CD1c-positive myeloid dendritic cell (primary cell): ENCODE data around the gene SPATA32.

ENCODE experiments used
- DNase-seq: peaks from one replicate; pipeline ENCODE4 v3.0.0-alpha.2; 2016; ENCODE audit errors: extremely low spot score

Gene SPATA32

DNA sequence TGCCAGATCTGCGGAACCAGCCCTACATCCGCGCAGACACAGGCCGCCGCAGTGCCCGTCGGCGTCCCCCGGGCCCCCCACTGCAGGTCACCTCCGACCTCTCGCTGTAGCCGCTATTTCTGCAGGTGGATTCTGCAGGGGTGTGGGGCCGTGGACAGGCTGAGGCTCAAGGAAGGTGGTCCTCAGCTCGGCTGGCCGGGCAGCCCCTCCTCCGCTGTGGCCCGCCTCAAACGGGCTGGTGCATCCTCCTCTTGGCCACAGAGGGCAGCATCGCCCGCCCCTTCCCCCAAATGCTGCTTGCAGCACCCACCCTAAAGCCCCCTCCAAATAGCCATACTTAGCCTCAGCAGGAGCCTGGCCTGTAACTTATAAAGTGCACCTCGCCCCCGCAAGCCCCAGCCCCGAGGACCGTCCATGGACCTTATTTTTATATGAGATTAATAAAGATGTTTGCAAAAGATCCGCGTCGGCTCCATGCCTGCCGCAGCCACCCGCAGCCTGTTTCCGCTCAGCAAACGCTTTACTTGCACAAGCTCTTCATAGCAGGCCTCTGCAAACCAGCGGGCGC, 14.9 kb downstream of the SPATA32 start:
- no peak for DNase-seq

- DNase-seq = no peak
These were observed 15.6 kb downstream of the SPATA32 start for GRCh38 chr17:45246338-45246737.

DNA sequence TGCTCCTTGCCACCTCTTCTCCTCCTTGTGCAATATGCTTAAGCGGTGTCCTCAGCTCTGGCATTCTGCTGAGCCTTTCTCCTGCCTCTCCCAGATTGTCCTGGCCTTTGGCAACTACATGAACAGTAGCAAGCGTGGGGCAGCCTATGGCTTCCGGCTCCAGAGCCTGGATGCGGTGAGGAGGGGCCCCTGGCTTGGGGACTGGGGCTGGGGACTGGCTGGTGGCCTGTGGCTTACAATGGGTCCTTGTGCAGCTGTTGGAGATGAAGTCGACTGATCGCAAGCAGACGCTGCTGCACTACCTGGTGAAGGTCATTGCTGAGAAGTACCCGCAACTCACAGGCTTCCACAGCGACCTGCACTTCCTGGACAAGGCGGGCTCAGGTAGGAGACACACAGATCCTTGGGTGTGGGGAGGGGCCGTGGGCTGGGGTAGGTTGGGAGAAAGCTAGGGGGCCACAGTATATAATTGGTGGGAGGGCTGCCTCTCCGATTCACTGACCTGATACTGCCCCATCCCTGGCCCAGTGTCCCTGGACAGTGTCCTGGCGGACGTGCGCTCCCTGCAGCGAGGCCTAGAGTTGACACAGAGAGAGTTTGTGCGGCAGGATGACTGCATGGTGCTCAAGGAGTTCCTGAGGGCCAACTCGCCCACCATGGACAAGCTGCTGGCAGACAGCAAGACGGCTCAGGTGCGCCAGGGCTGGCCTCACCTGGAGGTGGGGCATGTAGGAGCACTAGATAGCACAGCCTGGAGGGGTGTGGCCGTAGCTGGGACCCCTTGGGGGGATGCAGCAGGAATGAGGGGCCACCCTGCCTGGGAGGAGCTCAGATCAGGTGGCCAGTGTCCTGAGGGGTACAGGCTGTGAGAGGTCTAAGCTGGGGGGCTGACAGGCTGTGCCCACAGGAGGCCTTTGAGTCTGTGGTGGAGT, 16.9 kb downstream of the SPATA32 start:
- DNase-seq = no peak

- DNase-seq = no peak
These were observed 18.1 kb downstream of the SPATA32 start for GRCh38 chr17:45243750-45244149.

GRCh38 chr17:45242029-45242414, 19.9 kb downstream of the SPATA32 start:
- no peak for DNase-seq

DNA sequence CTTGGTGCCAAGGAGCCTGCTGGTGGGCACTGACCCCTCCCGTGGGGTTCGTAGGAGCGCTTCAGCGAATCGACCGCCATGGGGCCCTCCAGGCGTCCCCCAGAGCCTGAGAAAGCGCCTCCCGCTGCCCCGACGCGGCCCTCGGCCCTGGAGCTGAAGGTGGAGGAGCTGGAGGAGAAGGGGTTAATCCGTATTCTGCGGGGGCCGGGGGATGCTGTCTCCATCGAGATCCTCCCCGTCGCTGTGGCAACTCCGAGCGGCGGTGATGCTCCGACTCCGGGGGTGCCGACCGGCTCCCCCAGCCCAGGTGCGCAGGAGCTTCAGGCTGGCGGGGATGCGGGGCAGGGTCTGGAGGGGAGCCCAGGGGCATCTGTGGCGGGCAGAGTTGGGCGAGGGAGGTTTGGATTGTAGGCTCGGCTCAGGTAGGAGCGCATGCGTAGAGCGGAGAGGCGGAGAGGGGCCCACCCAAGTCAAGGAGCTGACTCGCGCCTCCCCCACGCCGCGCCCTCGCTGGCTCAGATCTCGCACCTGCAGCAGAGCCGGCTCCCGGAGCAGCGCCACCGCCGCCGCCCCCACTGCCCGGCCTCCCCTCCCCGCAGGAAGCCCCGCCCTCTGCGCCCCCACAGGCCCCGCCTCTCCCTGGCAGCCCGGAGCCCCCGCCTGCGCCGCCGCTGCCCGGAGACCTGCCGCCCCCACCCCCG, 20.4 kb downstream of the SPATA32 start:
- DNase-seq = no peak

- no peak for DNase-seq
These were observed 21.0 kb downstream of the SPATA32 start for GRCh38 chr17:45240905-45241327.

DNA sequence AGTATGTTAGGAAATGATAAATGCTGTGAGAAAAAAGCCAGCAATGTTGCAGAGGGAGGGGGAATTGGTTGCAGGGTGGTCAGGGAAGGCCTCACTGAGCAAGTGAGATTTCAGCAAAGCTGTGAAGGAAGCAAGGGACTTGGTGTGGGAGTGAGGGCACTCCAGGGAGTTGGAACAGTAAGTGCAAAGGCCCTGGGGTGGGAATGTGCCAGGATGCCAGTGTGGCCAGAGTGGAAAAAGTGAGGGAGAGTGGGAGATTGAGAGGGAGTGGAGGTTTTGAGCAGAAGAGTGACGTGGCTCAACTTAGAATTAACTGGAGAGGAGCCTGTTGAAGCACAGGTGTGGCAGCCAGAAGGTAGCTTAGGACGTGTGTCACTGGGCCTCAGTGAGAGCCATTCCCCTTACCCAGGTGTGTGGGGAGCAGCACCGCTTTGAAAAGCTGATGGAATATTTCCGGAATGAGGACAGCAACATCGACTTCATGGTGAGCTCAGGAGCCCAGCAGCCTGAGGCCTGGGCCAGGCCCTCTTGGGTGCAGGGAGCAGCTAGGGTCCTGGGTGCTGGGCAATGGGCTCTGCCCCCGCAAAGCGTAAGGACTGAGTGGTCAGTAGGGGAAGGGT, 23.6 kb downstream of the SPATA32 start:
- DNase-seq = no peak

- DNase-seq = no peak
These were observed 24.2 kb downstream of the SPATA32 start for GRCh38 chr17:45237686-45238085.

GRCh38 chr17:45236282-45236606, 25.6 kb downstream of the SPATA32 start:
- DNase-seq = no peak

DNA sequence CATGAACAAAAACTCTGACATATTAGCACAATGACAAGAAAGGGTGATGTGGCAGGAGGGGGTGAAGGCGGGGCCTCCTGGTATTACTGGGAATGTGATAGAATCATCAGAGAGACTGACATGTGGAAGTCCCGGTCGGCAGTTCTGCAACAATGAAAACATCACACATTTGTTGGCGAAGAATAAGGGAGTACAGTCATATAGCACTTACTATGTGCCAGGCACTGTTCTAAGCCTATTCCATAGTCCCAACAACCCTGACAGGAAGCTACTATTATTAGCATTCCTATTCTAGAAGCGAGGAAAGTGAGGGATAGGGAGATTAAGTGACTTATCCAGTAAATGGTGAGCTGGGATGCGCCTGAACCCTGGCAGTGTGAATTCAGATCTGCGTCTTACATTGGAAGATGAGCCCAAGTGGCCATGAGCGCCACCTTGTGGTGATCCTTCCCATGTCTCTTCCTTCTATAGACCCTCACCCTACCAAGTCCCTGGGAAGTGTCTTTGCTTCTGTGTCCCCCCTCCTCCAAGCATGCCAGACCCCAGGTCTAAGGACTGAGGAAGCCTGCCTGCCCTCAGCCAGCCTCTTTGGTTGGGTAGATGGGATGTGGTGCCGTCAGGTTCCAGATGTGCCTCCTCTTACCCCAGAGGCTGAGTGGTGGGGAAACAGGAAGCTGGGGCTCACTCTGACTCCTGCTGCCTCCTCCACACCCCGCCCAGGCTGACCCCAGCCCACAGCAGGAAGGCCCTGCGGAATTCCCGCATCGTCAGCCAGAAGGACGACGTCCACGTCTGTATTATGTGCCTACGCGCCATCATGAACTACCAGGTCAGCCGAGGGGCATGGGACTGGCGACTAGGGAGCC, 26.2 kb downstream of the SPATA32 start:
- DNase-seq = peak; percentile 84

DNA sequence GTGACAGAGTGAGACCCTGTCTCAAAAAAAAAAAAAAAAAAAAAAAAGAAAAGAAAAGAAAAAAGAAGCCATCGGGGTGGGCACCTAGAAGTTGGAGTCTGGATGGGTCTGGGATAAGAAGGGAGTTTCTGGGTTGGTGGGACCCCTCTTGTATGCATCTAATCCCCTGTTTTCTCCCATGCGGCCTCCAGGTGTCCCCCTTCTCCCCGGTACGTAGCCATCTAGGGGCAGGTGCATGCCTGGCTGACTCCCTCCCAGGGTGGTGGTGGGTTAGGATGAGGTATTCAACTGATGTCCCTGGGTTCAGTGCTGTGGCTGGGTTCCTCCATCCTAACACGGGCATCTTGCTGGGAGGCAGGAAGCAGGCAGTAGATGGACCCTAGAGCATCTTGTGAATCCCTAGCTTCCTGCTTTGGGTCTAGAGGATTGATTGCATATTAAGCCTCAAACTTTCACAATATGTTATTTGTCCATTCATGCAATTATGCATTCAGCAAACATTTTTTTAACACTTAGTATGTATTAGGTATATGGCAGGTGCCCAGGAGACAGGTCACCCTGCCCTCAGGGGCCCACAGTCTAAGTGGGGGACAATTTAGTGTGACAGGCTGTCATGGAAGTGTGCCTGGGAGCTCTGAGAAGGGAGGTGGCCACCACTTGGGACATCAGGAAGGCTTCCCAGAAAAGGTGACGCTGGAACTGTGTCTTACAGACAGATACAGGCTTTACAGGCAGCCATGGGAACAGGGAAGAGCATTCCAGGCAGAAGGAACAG, 27.1 kb downstream of the SPATA32 start:
- DNase-seq = no peak

GRCh38 chr17:45233423-45233924, 28.4 kb downstream of the SPATA32 start:
- DNase-seq = no peak

- DNase-seq = no peak
These were observed 29.1 kb downstream of the SPATA32 start for GRCh38 chr17:45232514-45233422.

DNA sequence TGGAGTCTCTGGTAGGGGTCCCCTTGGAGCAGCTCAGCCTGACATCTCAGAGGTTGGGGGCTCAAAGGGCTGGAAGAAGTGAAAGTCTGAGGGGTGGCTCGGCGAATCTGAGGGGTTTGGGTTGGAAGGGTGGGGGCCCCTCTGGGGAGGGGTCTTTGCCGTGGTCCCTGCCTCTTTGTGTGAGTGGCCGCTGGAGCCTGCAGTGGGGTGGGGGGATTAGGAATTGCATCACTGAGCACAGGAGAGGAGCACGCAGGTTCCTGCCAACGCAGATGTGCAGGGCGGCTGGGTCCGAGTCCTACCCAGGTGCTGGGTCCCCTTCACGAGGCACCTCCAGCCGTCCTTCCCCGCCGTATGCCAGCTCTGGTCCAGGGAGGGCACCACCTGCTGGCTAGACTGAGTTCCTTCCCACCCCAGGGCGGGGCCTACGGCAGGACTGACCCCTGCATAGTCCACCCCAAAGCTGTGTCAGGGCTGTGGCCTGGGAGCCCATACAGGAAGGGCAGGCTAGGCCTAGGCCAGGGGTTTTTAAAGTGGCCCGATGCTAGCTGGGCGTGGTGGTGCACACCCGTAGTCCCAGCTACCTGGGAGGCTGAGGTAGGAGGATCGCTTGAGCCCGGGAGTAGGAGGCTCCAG, 30.3 kb downstream of the SPATA32 start:
- DNase-seq = peak; percentile 54

GRCh38 chr17:45230787-45231480, 31.0 kb downstream of the SPATA32 start:
- no peak for DNase-seq

- no peak for DNase-seq
These were observed 31.5 kb downstream of the SPATA32 start for GRCh38 chr17:45230410-45230786.

DNA sequence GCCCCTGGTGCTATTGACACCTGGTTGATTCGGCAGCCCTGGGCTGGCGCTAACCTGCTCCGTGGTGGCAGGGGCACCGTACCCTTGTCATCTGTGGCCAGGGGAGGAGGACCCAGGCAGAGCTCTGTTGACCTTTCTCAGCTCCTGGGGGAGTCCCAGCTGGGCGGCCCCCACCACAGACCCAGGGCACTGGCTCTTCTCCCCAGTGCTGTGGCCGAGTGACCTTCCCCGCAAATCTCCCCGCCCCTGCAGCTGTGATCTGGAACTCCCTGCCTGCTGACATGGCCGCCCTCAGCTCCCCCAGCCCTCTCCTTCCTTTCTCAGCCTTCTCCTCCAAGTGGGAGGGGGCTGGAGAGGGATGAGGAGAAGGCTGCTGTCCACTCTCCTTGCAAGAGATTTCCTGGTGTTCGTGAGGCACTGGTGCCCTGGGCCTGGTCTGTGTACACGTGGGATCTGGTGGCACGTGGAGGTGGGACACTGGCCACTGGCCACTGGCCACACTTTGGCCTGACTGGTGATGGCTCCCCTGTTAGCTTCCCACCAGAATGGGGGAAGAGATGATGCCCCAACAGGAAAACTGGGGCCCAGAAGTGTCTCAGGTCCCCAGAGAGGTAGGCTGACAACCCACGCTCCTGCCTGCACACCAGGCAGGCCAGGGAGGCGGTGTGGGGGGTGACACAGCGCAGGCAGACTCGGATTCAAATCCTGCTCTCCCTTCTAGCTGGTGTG, 32.0 kb downstream of the SPATA32 start:
- peak; percentile 51 for DNase-seq
